ENCODE data around the gene UNC13B.

Gene UNC13B

GRCh38 chr9:35260186-35260585 is 98.4 kb downstream of the UNC13B start:
- H3K27ac ChIP-seq (ENCODE audit: poor library complexity, severe bottlenecking) = no peak overlapping the region
- H3K4me1 ChIP-seq (ENCODE audit: insufficient read depth, poor library complexity, severe bottlenecking) = no peaks in the 10 kb centered on the region
- no peak overlapping the region for H3K4me3 ChIP-seq (ENCODE audit: severe bottlenecking)
- H3K27me3 ChIP-seq (ENCODE audit: insufficient read depth, poor library complexity, severe bottlenecking) = no peaks in the 10 kb centered on the region
- no peaks in the 10 kb centered on the region for H3K9me3 ChIP-seq (ENCODE audit: severe bottlenecking)
- TF ChIP-seq, protein P1, sequence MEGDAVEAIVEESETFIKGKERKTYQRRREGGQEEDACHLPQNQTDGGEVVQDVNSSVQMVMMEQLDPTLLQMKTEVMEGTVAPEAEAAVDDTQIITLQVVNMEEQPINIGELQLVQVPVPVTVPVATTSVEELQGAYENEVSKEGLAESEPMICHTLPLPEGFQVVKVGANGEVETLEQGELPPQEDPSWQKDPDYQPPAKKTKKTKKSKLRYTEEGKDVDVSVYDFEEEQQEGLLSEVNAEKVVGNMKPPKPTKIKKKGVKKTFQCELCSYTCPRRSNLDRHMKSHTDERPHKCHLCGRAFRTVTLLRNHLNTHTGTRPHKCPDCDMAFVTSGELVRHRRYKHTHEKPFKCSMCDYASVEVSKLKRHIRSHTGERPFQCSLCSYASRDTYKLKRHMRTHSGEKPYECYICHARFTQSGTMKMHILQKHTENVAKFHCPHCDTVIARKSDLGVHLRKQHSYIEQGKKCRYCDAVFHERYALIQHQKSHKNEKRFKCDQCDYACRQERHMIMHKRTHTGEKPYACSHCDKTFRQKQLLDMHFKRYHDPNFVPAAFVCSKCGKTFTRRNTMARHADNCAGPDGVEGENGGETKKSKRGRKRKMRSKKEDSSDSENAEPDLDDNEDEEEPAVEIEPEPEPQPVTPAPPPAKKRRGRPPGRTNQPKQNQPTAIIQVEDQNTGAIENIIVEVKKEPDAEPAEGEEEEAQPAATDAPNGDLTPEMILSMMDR (IDR thresholded peaks at IDR 0.05; ENCODE audit: poor library complexity, severe bottlenecking) = no peak
- ATAC-seq (ENCODE audit: low read depth) (no peak), DNase-seq (ENCODE audit: low spot score) (no peak)
- H3K36me3 ChIP-seq (ENCODE audit: low read depth) = no peaks in the 10 kb centered on the region

DNA sequence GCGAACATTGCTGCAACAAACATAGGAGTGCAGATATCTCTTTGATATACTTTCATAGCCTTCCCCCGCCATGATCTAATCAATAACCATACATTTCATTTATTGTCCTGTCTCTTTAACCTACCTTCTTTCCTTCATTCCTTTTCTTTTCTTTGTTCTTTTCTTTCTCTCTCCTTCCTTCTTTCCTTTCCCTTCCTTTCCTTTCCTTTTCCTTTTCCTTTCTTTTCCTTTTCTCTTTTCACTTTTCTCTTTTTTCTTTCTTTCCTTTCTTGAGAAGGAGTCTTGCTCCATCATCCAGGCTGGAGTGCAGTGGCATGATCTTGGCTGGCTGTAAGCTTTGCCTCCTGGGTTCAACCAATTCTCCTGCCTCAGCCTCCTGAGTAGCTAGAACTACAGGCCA is 100.3 kb downstream of the UNC13B start:
- Histone ChIP-seq H3K4me3 (ENCODE audit: severe bottlenecking) (no peak overlapping the region), H3K4me1 (ENCODE audit: insufficient read depth, poor library complexity, severe bottlenecking) (no peaks in the 10 kb centered on the region), H3K36me3 (ENCODE audit: low read depth) (no peaks in the 10 kb centered on the region), H3K27ac (ENCODE audit: poor library complexity, severe bottlenecking) (no peak overlapping the region), H3K9me3 (ENCODE audit: severe bottlenecking) (no peaks in the 10 kb centered on the region), H3K27me3 (ENCODE audit: insufficient read depth, poor library complexity, severe bottlenecking) (no peaks in the 10 kb centered on the region)
- DNase-seq (ENCODE audit: low spot score) = no peak
- TF ChIP-seq, protein P1 (IDR thresholded peaks at IDR 0.05; ENCODE audit: poor library complexity, severe bottlenecking) = no peak
- no peak for ATAC-seq (ENCODE audit: low read depth)

DNA sequence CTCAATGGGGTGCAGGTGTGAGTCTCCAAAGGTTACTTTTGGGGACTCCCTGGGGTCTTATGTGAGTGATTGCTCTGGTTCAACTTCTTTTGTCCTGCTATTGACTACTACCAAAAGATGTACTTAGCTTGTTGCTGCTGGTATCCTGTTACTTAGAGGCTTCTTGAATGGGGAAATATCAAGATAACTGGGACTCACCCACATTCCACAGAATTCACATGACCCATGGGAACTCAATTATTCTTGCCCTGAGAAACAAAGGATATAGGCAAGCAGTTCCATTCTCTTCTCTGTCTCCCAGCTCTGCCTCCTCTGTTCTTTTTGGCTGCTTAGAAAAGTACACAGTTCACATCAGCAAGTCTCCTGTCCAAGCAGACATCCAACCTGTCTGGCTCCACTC is 105.9 kb downstream of the UNC13B start:
- H3K36me3 ChIP-seq (ENCODE audit: low read depth) = no peaks in the 10 kb centered on the region
- DNase-seq (ENCODE audit: low spot score) (no peak), ATAC-seq (ENCODE audit: low read depth) (no peak)
- no peak overlapping the region for H3K4me3 ChIP-seq (ENCODE audit: severe bottlenecking)
- TF ChIP-seq, protein P1 (IDR thresholded peaks at IDR 0.05; ENCODE audit: poor library complexity, severe bottlenecking) = no peak
- peaks cover 2% of the 10 kb centered on the region for H3K4me1 ChIP-seq (ENCODE audit: insufficient read depth, poor library complexity, severe bottlenecking)
- no peaks in the 10 kb centered on the region for H3K9me3 ChIP-seq (ENCODE audit: severe bottlenecking)
- H3K27me3 ChIP-seq (ENCODE audit: insufficient read depth, poor library complexity, severe bottlenecking) = no peaks in the 10 kb centered on the region
- H3K27ac ChIP-seq (ENCODE audit: poor library complexity, severe bottlenecking) = no peak overlapping the region

DNA sequence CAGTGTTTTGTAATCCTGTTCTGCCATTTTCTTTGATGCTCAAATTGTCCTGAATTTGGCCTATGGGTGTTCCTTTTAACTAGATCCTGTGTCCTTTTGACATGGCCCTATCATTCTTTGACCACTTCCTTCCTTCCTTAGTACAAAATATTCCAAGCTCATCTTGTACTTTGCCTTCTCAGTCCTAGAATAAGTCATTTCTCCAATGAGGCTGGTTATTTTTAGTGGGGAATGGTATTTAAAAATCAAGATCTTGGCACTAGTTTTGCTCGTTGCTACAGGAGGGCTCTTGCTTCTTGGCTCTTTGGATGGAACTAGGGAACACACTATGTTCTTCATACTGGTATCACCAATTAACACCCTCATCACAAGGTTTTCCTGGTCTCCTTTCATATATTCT is 108.1 kb downstream of the UNC13B start:
- Histone ChIP-seq H3K27me3 (ENCODE audit: insufficient read depth, poor library complexity, severe bottlenecking) (no peaks in the 10 kb centered on the region), H3K9me3 (ENCODE audit: severe bottlenecking) (no peaks in the 10 kb centered on the region), H3K4me1 (ENCODE audit: insufficient read depth, poor library complexity, severe bottlenecking) (peaks cover 8% of the 10 kb centered on the region), H3K27ac (ENCODE audit: poor library complexity, severe bottlenecking) (no peak overlapping the region), H3K4me3 (ENCODE audit: severe bottlenecking) (no peak overlapping the region), H3K36me3 (ENCODE audit: low read depth) (no peaks in the 10 kb centered on the region)
- TF ChIP-seq, protein P1 (IDR thresholded peaks at IDR 0.05; ENCODE audit: poor library complexity, severe bottlenecking) = no peak
- DNase-seq (ENCODE audit: low spot score) (no peak), ATAC-seq (ENCODE audit: low read depth) (no peak)

- DNase-seq (ENCODE audit: low spot score) = no peak
- Histone ChIP-seq H3K27me3 (ENCODE audit: insufficient read depth, poor library complexity, severe bottlenecking) (no peaks in the 10 kb centered on the region), H3K4me1 (ENCODE audit: insufficient read depth, poor library complexity, severe bottlenecking) (peaks cover 8% of the 10 kb centered on the region), H3K9me3 (ENCODE audit: severe bottlenecking) (no peaks in the 10 kb centered on the region), H3K27ac (ENCODE audit: poor library complexity, severe bottlenecking) (no peak overlapping the region), H3K4me3 (ENCODE audit: severe bottlenecking) (no peak overlapping the region), H3K36me3 (ENCODE audit: low read depth) (no peaks in the 10 kb centered on the region)
- ATAC-seq (ENCODE audit: low read depth) = no peak
- TF ChIP-seq, protein P1 (IDR thresholded peaks at IDR 0.05; ENCODE audit: poor library complexity, severe bottlenecking) = no peak
Observed at GRCh38 chr9:35271637-35272036, 109.8 kb downstream of the UNC13B start.
